SK-N-SH (cell line): ENCODE results near the gene LRP10. TPM values are rescaled to one million over a fixed set of nuclear protein-coding genes. Genes with fewer than 3 reads are reported as not detected.

Experiments used
- CTCF ChIA-PET: fragments of 300-600, 350-600 bp; formaldehyde crosslinking; extraction: SDS; loops from one replicate; lab custom pipeline; 2021; lab: Yijun Ruan, JAX
- POLR2A ChIA-PET: fragments of 350-600 bp; sonication (Branson Sonifier 250); formaldehyde crosslinking; extraction: SDS; loops from one replicate; lab custom pipeline; 2020; ENCODE audit warnings: antibody characterized with exemption, inconsistent platforms; lab: Yijun Ruan, JAX
- DNase-seq: peaks from one replicate; pipeline ENCODE4 v3.0.0; 2012
- H2AFZ ChIP-seq: fragments of 200-600 bp; sonication (generic); 2 replicates; pipeline ENCODE4 v1.8.1; 2016; ENCODE audit warnings: antibody characterized with exemption, mild to moderate bottlenecking, low read depth
- H3F3A ChIP-seq: fragments of 200-600 bp; sonication (generic); replicated peaks from 2 replicates; pipeline ENCODE3; 2016; ENCODE audit warnings: antibody characterized with exemption, mild to moderate bottlenecking; ENCODE audit not compliant: insufficient read depth
- H3K27ac ChIP-seq, 2 experiments: fragments of 200-500 bp in 1 of 2; fragments of 200-600 bp in 1 of 2; sonication (Bioruptor generic) in 1 of 2; sonication (generic), shearing (Covaris generic) in 1 of 2; 2 replicates each; pipeline versions ENCODE4 v1.5.1 to v1.6.1; 2014 to 2016; ENCODE audit warnings: low read depth in 2 of 2, inconsistent platforms in 1 of 2, low read length in 1 of 2, mild to moderate bottlenecking in 1 of 2, mixed read lengths in 1 of 2
- H3K27me3 ChIP-seq: fragments of 200-600 bp; sonication (generic), shearing (Covaris generic); 2 replicates; pipeline ENCODE4 v1.6.1; 2016; ENCODE audit warnings: mixed run types; ENCODE audit not compliant: insufficient read depth
- H3K36me3 ChIP-seq, 2 experiments: fragments of 200-500 bp in 1 of 2; fragments of 200-600 bp in 1 of 2; sonication (Bioruptor generic) in 1 of 2; sonication (generic) in 1 of 2; replicated peaks in 1 of 2; 2 replicates each; pipeline versions ENCODE3 to v1.5.1; 2014 to 2016; ENCODE audit warnings: low read length in 1 of 2, mild to moderate bottlenecking in 1 of 2; ENCODE audit not compliant: insufficient read depth in 2 of 2, control insufficient read depth in 1 of 2
- H3K4me1 ChIP-seq, 2 experiments: fragments of 200-500 bp in 1 of 2; fragments of 200-600 bp in 1 of 2; sonication (Bioruptor generic) in 1 of 2; sonication (generic), shearing (Covaris generic) in 1 of 2; 2 replicates each; pipeline versions ENCODE4 v1.5.1 to v1.6.1; 2014 to 2016; ENCODE audit warnings: low read depth in 1 of 2, low read length in 1 of 2, mixed run types in 1 of 2; ENCODE audit not compliant: insufficient read depth in 2 of 2, control insufficient read depth in 1 of 2
- H3K4me2 ChIP-seq: fragments of 200-600 bp; sonication (generic), shearing (Covaris generic); 2 replicates; pipeline ENCODE4 v1.6.1; 2017; ENCODE audit warnings: mixed run types
- H3K4me3 ChIP-seq, 2 experiments: fragments of 200-500 bp in 1 of 2; fragments of 200-600 bp in 1 of 2; sonication (Bioruptor generic) in 1 of 2; sonication (generic), shearing (Covaris generic) in 1 of 2; 2 replicates each; pipeline versions ENCODE4 v1.5.1 to v1.8.1; 2014 to 2016; ENCODE audit warnings: low read depth in 2 of 2, inconsistent platforms in 1 of 2, low read length in 1 of 2, mild to moderate bottlenecking in 1 of 2, mixed read lengths in 1 of 2, moderate library complexity in 1 of 2
- H3K79me2 ChIP-seq: fragments of 200-600 bp; sonication (generic); 2 replicates; pipeline ENCODE4 v1.8.1; 2017; ENCODE audit warnings: mild to moderate bottlenecking; ENCODE audit not compliant: insufficient read depth
- H3K9ac ChIP-seq: fragments of 200-600 bp; sonication (generic); 2 replicates; pipeline ENCODE4 v1.6.1; 2017; ENCODE audit warnings: mixed run types
- H3K9me2 ChIP-seq: fragments of 200-600 bp; sonication (generic); 2 replicates; pipeline ENCODE4 v1.6.1; 2017; ENCODE audit warnings: mixed run types
- H3K9me3 ChIP-seq: fragments of 200-600 bp; sonication (generic); 2 replicates; pipeline ENCODE4 v1.6.1; 2017; ENCODE audit warnings: mixed run types, mild to moderate bottlenecking, moderate library complexity
- H4K20me1 ChIP-seq: fragments of 200-600 bp; sonication (generic); 2 replicates; pipeline ENCODE4 v1.6.1; 2017; ENCODE audit warnings: mild to moderate bottlenecking, mixed run types; ENCODE audit not compliant: insufficient read depth
- CHD2 ChIP-seq: fragments of 150-350 bp; IDR thresholded peaks from 2 replicates; pipeline ENCODE4 v1.6.1; 2018; ENCODE audit warnings: low read length; ENCODE audit not compliant: partially characterized antibody
- EP300 ChIP-seq, 2 experiments: IDR thresholded peaks; 2 replicates each; pipeline versions ENCODE4 v1.4.0 to v1.6.1; 2012; ENCODE audit warnings: borderline replicate concordance in 1 of 2, low read depth in 1 of 2, low read length in 1 of 2
- FOSL2 ChIP-seq: IDR thresholded peaks from 2 replicates; pipeline ENCODE4 v1.4.0; 2012; ENCODE audit warnings: low read depth, mild to moderate bottlenecking, moderate library complexity, borderline replicate concordance
- FOXJ3 ChIP-seq: sonication (generic); formaldehyde crosslinking; IDR thresholded peaks from 2 replicates; pipeline ENCODE4 v1.5.1; 2020; ENCODE audit warnings: mild to moderate bottlenecking, missing genetic modification reagents
- FOXM1 ChIP-seq: IDR thresholded peaks from 2 replicates; pipeline ENCODE4 v1.4.0; 2012; ENCODE audit warnings: low read depth, mild to moderate bottlenecking
- GATA2 ChIP-seq: sonication (generic); formaldehyde crosslinking; IDR thresholded peaks from 2 replicates; pipeline ENCODE4 v1.5.0; 2020; ENCODE audit warnings: mild to moderate bottlenecking, missing genetic modification reagents
- JUND ChIP-seq: IDR thresholded peaks from 2 replicates; pipeline ENCODE4 v1.4.0; 2012
- MEF2A ChIP-seq: IDR thresholded peaks from 2 replicates; pipeline ENCODE4 v1.4.0; 2012; ENCODE audit warnings: low read depth, borderline replicate concordance
- MXI1 ChIP-seq: IDR thresholded peaks from 2 replicates; pipeline ENCODE4 v1.6.1; 2012; ENCODE audit warnings: mild to moderate bottlenecking, low read depth, low read length, improper control_type of control experiment
- NFIC ChIP-seq: IDR thresholded peaks from 2 replicates; pipeline ENCODE4 v1.4.0; 2012; ENCODE audit warnings: borderline replicate concordance
- NRF1 ChIP-seq: IDR thresholded peaks from 2 replicates; pipeline ENCODE4 v1.6.1; 2012; ENCODE audit warnings: low read depth, mild to moderate bottlenecking, low read length
- RAD21 ChIP-seq: IDR thresholded peaks from 2 replicates; pipeline ENCODE4 v1.6.1; 2012; ENCODE audit warnings: mild to moderate bottlenecking, low read length
- RFX5 ChIP-seq: IDR thresholded peaks from 2 replicates; pipeline ENCODE4 v1.6.1; 2012; ENCODE audit warnings: mild to moderate bottlenecking, improper control_type of control experiment, low read length
- RXRA ChIP-seq: IDR thresholded peaks from 2 replicates; pipeline ENCODE4 v1.4.0; 2012; ENCODE audit warnings: low read depth, mild to moderate bottlenecking, borderline replicate concordance
- SIN3A ChIP-seq: IDR thresholded peaks from 2 replicates; pipeline ENCODE4 v1.6.1; 2012; ENCODE audit warnings: low read depth, mild to moderate bottlenecking, low read length, moderate library complexity, borderline replicate concordance
- SMC3 ChIP-seq: IDR thresholded peaks from 2 replicates; pipeline ENCODE4 v1.6.1; 2012; ENCODE audit warnings: low read depth, low read length, improper control_type of control experiment
- TEAD4 ChIP-seq: IDR thresholded peaks from 2 replicates; pipeline ENCODE4 v1.4.0; 2012; ENCODE audit warnings: mild to moderate bottlenecking, borderline replicate concordance; ENCODE audit not compliant: insufficient read depth
- WGBS: methylation state at CpG from one replicate; pipeline ENCODE4 v1.1.6; 2017; ENCODE audit warnings: low lambda C conversion rate; 5-methylcytosine and 5-hydroxymethylcytosine counted together
- polyA plus RNA-seq, 3 experiments: library from polyadenylated mRNA; depleted of rRNA; stranded (reverse); fragments of >200 nt; gene quantifications; 2 replicates each; pipeline ENCODE4 v1.2.3, GENCODE V29; 2012
- TF ChIP-seq, protein P1 (sequence below): IDR thresholded peaks from 2 replicates; pipeline ENCODE4 v1.4.0; 2012; ENCODE audit warnings: low read depth
- TF ChIP-seq, protein P2 (sequence below): IDR thresholded peaks from 2 replicates; pipeline ENCODE4 v1.4.0; 2012; ENCODE audit warnings: low read depth, borderline replicate concordance
- TF ChIP-seq, protein P3 (sequence below): IDR thresholded peaks from 2 replicates; pipeline ENCODE4 v1.4.0; 2012; ENCODE audit warnings: low read depth, borderline replicate concordance

LRP10 gene
- polyA plus RNA-seq, 1 of the 3 experiments (the other 2 are of a cell fraction), result 117 TPM

DNA sequence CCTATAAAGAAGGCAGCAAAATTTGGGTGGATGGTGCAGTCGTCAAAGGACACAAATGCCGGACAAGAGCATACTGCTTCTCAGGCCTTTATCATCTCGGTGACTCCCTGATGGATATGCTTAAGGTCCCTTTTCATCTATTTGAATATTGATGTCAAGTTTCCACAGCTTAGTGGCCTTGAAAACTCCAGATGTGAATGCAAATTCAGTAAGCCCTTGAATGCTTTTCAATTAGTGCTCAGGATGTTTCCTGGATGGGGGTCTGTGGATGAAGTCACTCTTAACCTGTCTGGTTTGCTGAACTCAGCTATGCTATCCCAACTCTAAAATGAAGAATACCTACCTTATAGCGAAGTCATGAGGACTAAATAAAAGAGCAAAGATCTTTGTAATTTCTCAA, 22.2 kb downstream of the LRP10 start:
- CTCF ChIA-PET, result interaction anchor here (2.0 to 3.3 kb wide), 4 partner anchors 10 to 41 kb away, joined by 4 to 19 read pairs (median 4); partner anchors contain the start of genes LRP10, RBM23 and REM2

DNA sequence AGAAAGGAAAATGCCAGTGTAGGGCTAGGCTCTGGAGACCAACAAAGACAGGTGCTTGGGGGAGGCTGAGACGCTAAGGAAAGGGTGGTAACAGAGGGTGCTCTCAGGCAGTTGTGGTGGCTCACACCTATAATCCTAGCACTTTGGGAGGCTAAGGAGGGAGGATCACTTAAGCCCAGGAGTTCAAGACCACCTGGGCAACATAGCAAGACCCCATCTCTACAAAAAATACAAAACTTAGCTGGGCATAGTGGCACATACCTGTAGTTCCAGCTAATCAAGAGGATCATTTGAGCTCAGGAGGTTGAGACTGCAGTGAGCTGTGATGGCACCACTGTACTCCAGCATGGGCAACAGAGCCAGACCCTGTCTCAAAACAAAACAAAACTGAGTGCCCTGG, 23.9 kb downstream of the LRP10 start:
- Histone ChIP-seq H3F3A (peaks cover 7% of the 10 kb centered on the region), H4K20me1 (no peaks in the 10 kb centered on the region), H2AFZ (no peak overlapping the region), H3K4me3 (no peak overlapping the region), H3K9me2 (no peaks in the 10 kb centered on the region), H3K4me2 (no peak overlapping the region), H3K27me3 (no peaks in the 10 kb centered on the region), H3K9me3 (no peaks in the 10 kb centered on the region), H3K36me3 (peaks cover 0 to 4% of the 10 kb centered on the region in 2 experiments), H3K79me2 (no peaks in the 10 kb centered on the region), H3K4me1 (peaks cover 0 to 14% of the 10 kb centered on the region in 2 experiments; a peak in 3 of 4 replicates), H3K27ac (no peak overlapping the region), H3K9ac (no peak overlapping the region)
- WGBS, result 100% methylated on average over 1 of the region's 1 CpG
- DNase-seq, result no peak
- ChIA-PET POLR2A (no interaction called here), CTCF (interaction anchor here (1.1 to 3.0 kb wide), 5 partner anchors 9 to 73 kb away, joined by 3 to 25 read pairs (median 4); partner anchors contain the start of gene LRP10)
- TF ChIP-seq RXRA (no peak), CHD2 (no peak), MEF2A (no peak), FOXJ3 (CRISPR knock-in tag) (no peak), NRF1 (no peak), GATA2 (no peak), FOSL2 (no peak), RFX5 (no peak), TEAD4 (no peak), NFIC (no peak), JUND (no peak)
- TF ChIP-seq, protein P1, sequence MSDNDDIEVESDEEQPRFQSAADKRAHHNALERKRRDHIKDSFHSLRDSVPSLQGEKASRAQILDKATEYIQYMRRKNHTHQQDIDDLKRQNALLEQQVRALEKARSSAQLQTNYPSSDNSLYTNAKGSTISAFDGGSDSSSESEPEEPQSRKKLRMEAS, result no peak
- TF ChIP-seq, protein P2, sequence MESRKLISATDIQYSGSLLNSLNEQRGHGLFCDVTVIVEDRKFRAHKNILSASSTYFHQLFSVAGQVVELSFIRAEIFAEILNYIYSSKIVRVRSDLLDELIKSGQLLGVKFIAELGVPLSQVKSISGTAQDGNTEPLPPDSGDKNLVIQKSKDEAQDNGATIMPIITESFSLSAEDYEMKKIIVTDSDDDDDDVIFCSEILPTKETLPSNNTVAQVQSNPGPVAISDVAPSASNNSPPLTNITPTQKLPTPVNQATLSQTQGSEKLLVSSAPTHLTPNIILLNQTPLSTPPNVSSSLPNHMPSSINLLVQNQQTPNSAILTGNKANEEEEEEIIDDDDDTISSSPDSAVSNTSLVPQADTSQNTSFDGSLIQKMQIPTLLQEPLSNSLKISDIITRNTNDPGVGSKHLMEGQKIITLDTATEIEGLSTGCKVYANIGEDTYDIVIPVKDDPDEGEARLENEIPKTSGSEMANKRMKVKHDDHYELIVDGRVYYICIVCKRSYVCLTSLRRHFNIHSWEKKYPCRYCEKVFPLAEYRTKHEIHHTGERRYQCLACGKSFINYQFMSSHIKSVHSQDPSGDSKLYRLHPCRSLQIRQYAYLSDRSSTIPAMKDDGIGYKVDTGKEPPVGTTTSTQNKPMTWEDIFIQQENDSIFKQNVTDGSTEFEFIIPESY, result no peak
- TF ChIP-seq, protein P3, sequence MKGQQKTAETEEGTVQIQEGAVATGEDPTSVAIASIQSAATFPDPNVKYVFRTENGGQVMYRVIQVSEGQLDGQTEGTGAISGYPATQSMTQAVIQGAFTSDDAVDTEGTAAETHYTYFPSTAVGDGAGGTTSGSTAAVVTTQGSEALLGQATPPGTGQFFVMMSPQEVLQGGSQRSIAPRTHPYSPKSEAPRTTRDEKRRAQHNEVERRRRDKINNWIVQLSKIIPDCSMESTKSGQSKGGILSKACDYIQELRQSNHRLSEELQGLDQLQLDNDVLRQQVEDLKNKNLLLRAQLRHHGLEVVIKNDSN, result no peak

More for the DNA sequence above, 22.2 kb downstream of the LRP10 start:
- DNase-seq, result no peak
- Histone ChIP-seq H3K9ac (no peak overlapping the region), H3K36me3 (no peaks in the 10 kb centered on the region), H4K20me1 (no peaks in the 10 kb centered on the region), H3K27ac (no peak overlapping the region), H3K27me3 (no peaks in the 10 kb centered on the region), H3K4me2 (no peak overlapping the region), H3K79me2 (no peaks in the 10 kb centered on the region), H3K9me2 (no peaks in the 10 kb centered on the region), H3K4me1 (peaks cover 0 to 11% of the 10 kb centered on the region in 2 experiments; a peak in 3 of 4 replicates), H3F3A (peaks cover 2% of the 10 kb centered on the region), H2AFZ (no peak overlapping the region), H3K4me3 (no peak overlapping the region), H3K9me3 (no peaks in the 10 kb centered on the region)
- TF ChIP-seq FOSL2 (no peak), GATA2 (no peak), RXRA (no peak), MXI1 (no peak), NRF1 (no peak), SIN3A (no peak), SMC3 (no peak), FOXM1 (no peak), RAD21 (no peak), RFX5 (no peak), EP300 (IDR thresholded peaks at IDR 0.05; ENCODE audit: borderline replicate concordance in 1 of 2, low read depth in 1 of 2, low read length in 1 of 2) (no peak)
- WGBS, result 93% methylated on average over 4 of the region's 4 CpGs
- POLR2A ChIA-PET, result no interaction called here
